ENCODE measurements around the gene LMAN2.

DNA sequence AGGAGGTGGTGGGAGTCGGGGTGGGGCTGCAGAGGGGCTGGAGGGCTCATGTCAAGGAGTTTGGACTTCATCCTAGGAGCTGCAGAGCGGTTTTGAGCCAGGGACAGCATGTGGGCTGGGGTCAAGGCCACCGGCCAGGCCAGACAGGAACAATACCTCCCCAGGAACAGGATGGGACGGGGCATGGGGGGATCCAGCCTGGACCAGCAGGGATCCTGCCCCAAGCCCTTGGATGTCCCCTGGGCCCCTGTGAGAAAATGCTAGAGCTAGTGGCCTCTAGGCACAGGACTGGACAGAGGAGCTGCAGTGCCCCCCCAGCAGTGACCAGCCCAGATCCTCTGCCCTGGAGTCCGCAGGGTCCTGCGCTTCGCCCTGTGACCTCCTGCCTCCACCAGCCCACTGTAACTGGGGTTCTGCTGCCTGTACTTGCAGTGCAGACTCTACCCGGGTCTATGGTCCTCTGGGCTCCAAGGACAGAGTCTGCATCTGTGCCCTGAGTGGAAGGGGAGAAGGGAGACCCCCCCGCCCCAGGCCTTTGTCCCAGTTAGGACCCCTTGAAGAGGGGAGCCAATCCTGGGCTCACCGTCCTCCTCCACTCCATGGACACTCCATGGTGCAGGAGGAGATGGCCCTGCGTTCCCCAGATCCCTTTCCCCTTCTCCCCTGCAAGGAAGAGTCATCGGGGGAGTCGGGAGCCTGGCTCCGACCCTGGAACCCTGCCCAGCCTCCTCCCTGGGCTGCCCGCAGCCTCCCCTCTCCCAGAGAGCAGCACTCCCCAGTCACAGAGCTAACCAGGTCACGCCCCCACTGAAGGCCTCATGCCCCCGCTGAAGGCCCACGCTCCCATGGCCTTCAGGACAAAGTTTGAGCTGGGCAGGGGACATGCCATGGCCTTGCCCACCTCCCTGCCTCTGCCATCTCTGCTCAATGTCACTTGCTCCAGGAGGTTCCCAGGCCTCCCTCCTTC lies 36.8 kb downstream of the LMAN2 start:
- TF ChIP-seq EZH2 (IDR thresholded peaks at IDR 0.05), result no peak
- no peak for TF ChIP-seq POLR2AphosphoS5 (IDR thresholded peaks at IDR 0.05; ENCODE audit: borderline replicate concordance, low read depth, low read length)
- TF ChIP-seq FOXP2 (optimal IDR thresholded peaks at IDR 0.05; ENCODE audit: control extremely low read depth, extremely low read length, insufficient read depth), result no peak
